SJSA1 (cell line): ENCODE measurements around the gene HERPUD1. TPM values are rescaled to one million over a fixed set of nuclear protein-coding genes. Genes with fewer than 3 reads are reported as not detected.
A peak's percentile ranks its signal among the peaks of the same experiment; 100 is the strongest.

Source experiments
- DNase-seq, 2 experiments: peaks; one replicate each; pipeline ENCODE4 v3.0.0-alpha.2; 2015 to 2020; ENCODE audit warnings: low spot score in 2 of 2, low read depth in 1 of 2
- H3K27ac ChIP-seq: fragments of 250-450 bp; sonication (Bioruptor Pico); 2 replicates; pipeline ENCODE4 v1.5.1; 2020; ENCODE audit warnings: mild to moderate bottlenecking, moderate library complexity
- H3K27me3 ChIP-seq: fragments of 250-450 bp; sonication (Bioruptor Pico); replicated peaks from 2 replicates; pipeline ENCODE4 v1.5.1; 2020; ENCODE audit warnings: mild to moderate bottlenecking, moderate library complexity
- H3K36me3 ChIP-seq: fragments of 250-450 bp; sonication (Bioruptor Pico); 2 replicates; pipeline ENCODE4 v1.5.1; 2020; ENCODE audit warnings: mild to moderate bottlenecking
- H3K4me1 ChIP-seq: fragments of 250-450 bp; sonication (Bioruptor Pico); replicated peaks from 2 replicates; pipeline ENCODE4 v1.6.1; 2021; ENCODE audit warnings: mild to moderate bottlenecking
- H3K4me3 ChIP-seq: fragments of 250-450 bp; sonication (Bioruptor Pico); 2 replicates; pipeline ENCODE4 v1.5.1; 2020; ENCODE audit warnings: mild to moderate bottlenecking
- H3K9me3 ChIP-seq: fragments of 250-450 bp; sonication (Bioruptor Pico); replicated peaks from 2 replicates; pipeline ENCODE4 v1.5.1; 2020; ENCODE audit warnings: mild to moderate bottlenecking
- total RNA-seq: library from RNA; depleted of rRNA; stranded (reverse); fragments of >200 nt; shearing (Covaris generic); gene quantifications from 2 replicates; pipeline ENCODE4 v1.2.3, GENCODE V29; 2014

HERPUD1 gene
- total RNA-seq, 1 experiment from 2014 or later = 42.4 TPM

DNA sequence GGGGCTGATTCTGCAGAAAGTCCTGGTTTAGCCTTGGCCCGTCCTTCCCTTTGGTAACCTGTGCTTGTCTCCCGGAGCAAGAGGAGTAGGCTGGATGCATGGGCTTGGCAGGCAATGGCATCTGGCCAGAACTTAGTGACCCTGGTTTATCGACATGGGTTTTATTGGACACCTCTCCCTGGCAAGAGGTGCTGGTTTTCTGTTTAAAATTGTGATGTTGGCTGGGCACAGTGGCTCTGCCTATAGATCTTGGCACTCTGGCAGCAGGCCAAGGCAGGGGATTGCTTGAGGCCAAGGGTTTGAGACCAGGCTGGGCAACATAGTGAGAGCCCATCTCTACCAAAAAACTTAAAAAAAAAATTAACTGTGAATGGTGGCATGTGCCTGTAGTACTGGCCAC is 35.7 kb upstream of the HERPUD1 start:
- Histone ChIP-seq H3K27ac (no peak overlapping the region), H3K4me1 (no peaks in the 10 kb centered on the region), H3K36me3 (no peaks in the 10 kb centered on the region), H3K27me3 (no peaks in the 10 kb centered on the region), H3K4me3 (no peak overlapping the region), H3K9me3 (no peaks in the 10 kb centered on the region)
- no peak for DNase-seq

DNA sequence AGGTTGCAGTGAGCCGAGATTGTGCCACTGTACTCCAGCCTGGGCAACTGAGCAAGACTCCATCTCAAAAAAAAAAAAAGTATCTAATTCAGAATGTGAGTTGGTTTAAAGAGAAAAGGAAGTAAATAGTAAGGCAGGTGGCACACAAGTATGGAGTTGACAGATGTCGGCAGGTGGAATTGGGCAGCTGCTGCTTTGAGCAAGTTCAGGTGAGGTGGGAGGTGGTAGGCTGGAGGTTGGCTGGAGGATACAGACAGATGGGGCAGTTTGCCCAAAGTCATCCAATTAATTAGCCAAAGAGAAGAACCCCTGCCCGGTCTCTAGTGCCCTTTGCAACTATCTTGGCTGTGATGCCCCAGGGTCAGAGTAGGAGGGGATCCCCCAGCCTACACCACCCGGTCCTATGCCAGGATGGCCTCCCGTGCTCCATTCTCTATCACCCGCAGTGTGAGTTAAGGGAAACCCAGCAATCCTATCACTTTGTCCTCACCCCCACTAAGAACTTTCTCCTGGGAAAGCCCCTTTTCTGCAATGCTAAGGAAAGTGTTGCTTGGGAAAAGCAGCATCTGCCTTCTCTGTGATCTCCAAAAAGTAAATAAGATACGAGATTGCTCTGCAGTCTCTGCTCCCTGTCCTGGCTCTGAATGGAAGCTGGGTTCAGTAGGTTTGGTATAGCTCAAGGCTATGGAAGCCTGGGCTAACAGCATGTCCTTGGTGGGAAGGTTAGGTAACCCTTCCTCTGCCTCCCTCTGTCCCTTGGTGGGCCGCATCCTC is 34.7 kb upstream of the HERPUD1 start:
- Histone ChIP-seq H3K4me1 (no peaks in the 10 kb centered on the region), H3K27me3 (no peaks in the 10 kb centered on the region), H3K9me3 (no peaks in the 10 kb centered on the region), H3K27ac (no peak overlapping the region), H3K36me3 (no peaks in the 10 kb centered on the region), H3K4me3 (no peak overlapping the region)
- DNase-seq = no peak

DNA sequence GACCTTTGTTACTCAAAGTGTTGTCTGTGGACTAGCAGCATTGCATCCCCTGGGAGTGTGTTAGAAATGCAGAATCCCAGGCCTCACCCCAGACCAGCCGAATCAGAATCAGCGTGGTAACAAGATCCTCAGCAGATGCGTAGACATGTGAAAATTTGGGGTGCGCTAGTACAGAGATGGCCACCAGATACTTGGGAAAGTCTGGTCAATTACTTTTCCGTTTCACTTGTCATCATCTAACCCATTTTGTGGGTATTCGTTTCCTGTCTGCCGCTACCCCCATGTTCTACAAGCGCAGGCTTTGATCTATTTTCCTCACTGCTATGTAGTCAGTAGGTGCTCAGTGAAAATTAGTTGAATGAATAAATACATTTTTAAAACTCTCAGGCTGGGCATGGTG is 33.1 kb upstream of the HERPUD1 start:
- Histone ChIP-seq H3K27me3 (no peaks in the 10 kb centered on the region), H3K4me3 (no peak overlapping the region), H3K27ac (no peak overlapping the region), H3K4me1 (no peaks in the 10 kb centered on the region), H3K36me3 (no peaks in the 10 kb centered on the region), H3K9me3 (no peaks in the 10 kb centered on the region)
- DNase-seq = no peak

DNA sequence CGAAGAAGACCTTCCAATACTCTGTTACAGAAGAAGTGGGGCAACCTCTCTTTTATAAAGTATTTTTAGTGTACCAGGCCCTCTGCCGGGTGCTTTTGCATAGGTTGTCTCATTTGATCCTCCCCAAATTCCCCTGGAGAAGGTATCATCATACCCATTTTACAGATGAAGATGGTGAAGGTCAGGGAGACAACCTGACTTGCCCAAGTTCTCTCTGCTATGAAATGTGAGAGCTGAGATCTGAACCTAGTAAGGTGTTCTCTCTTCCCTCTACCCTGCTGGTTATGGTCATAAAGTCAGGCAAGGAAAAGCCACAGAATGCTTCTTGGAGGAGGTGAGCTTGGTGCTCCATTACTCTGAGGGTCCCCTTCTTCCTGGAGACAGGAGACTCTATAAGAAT is 28.1 kb upstream of the HERPUD1 start:
- no peaks in the 10 kb centered on the region for H3K36me3 ChIP-seq
- H3K4me1 ChIP-seq = peaks cover 3% of the 10 kb centered on the region; the same call in 1 of the 2 replicates
- H3K27ac ChIP-seq = no peak overlapping the region
- no peaks in the 10 kb centered on the region for H3K27me3 ChIP-seq
- H3K9me3 ChIP-seq = no peaks in the 10 kb centered on the region
- H3K4me3 ChIP-seq = no peak overlapping the region
- no peak for DNase-seq

DNA sequence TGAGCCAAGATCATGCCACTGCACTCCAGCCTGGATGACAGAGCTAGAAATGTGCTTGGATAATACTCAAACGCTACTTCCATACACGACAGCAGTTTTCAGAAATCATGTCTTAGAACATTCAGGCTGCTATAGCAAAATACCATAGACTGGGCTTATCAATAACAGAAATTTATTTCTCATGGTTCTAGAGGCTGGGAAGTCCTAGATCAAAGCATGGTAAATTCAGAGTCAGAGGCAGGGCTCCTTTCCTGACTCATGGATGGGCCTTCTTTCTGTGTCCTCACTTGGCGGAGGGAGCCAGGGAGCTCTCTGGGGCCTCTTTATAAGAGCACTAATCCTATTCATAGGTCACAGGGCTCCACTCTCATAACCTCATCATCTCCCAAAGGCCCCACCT is 24.5 kb upstream of the HERPUD1 start:
- Histone ChIP-seq H3K9me3 (no peaks in the 10 kb centered on the region), H3K4me3 (no peak overlapping the region), H3K36me3 (no peaks in the 10 kb centered on the region), H3K27me3 (no peaks in the 10 kb centered on the region), H3K4me1 (peaks cover 31% of the 10 kb centered on the region), H3K27ac (no peak overlapping the region)
- DNase-seq = no peak

DNA sequence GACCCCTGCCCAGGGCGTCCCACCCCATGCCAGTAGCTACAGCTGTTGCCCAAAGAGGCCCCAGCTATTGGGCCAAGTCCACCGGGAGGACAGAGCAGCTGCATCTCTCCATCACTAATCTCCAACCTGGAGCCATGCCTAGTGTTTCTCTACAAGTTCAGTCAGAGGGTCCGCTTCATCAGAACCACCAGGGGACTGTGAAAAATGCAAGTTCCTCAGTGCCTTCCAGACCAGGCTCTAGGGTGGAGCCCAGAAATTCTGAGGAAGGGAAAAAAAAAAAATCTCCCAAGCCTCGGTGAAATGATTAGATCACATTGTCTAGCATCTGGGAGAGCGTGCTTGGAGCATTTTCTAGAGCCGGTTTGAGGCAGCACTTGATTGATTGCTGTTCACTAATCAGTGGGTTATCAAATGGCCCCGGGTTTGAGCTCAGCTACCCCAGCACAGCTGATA is 22.4 kb upstream of the HERPUD1 start:
- Histone ChIP-seq H3K27ac (peak overlapping the region; percentile 84), H3K4me3 (no peak overlapping the region), H3K27me3 (no peaks in the 10 kb centered on the region), H3K4me1 (peaks cover 38% of the 10 kb centered on the region), H3K36me3 (no peaks in the 10 kb centered on the region), H3K9me3 (no peaks in the 10 kb centered on the region)
- no peak for DNase-seq

DNA sequence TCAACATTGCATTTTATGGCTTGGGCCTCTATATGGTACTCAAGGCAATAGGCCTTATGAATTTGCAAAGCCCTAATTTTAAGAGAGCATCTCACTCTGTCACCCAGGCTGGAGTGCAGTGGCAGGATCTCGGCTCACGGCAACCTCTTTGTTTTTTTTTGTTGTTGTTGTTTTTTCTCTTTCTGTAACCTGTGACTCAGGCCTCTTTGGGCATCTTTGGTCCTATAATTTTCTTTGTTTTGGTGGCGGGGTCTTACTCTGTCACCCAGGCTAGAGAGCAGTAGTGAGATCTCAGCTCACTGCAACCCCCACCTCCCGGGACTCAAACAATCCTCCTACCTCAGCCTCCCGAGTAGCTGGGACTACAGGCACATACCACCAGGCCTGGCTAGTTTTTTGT is 21.8 kb upstream of the HERPUD1 start:
- DNase-seq = peak in 1 of 2 experiments; percentile 11

DNA sequence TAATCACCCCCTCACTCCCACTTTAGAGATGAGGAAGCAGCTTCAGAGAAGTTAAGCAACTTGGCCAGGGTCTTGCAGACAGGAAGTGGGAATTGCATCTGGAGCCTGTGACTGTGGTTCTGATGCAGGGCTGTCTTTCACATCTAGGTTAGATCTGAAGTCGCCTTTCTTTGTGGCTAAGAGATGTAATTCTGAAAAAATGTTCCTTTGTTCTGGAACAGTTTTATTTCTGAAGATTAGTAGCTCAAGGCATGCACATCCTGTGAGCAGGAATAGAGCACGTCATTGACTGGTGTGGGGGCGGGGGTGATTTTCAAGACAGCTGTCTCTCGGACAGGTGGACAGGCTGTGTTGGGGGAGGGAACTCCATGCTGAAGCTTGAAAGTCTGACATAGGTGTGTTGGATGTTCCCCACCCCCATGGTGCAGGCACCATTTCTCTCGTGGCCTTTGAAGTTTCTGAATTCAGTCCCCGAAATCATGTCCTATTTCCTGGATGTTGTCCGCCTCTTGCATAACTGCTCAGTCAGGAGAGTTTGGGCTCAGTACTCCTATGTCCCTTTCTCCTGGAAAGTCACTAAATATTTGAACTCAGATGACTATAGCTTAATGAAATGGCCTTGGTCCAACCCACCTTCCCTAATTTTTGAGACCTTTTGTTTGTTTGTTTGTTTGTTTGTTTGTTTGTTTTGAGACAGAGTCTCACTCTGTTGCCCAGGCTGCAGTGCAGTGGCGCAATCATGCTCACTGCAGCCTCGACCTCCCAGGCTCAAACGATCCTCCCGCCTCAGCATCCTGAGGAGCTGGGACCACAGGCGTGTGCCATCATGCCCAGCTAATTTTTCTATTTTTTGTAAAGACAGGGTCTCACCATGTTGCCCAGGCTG is 21.0 kb upstream of the HERPUD1 start:
- Histone ChIP-seq H3K27ac (peak overlapping the region; percentile 84), H3K36me3 (no peaks in the 10 kb centered on the region), H3K4me1 (peaks cover 48% of the 10 kb centered on the region)

More for the DNA sequence above, 21.8 kb upstream of the HERPUD1 start:
- H3K27ac ChIP-seq = peak overlapping the region; percentile 84
- H3K4me1 ChIP-seq = peaks cover 40% of the 10 kb centered on the region
- H3K36me3 ChIP-seq = no peaks in the 10 kb centered on the region
- H3K27me3 ChIP-seq = no peaks in the 10 kb centered on the region
- no peaks in the 10 kb centered on the region for H3K9me3 ChIP-seq
- no peak overlapping the region for H3K4me3 ChIP-seq

DNA sequence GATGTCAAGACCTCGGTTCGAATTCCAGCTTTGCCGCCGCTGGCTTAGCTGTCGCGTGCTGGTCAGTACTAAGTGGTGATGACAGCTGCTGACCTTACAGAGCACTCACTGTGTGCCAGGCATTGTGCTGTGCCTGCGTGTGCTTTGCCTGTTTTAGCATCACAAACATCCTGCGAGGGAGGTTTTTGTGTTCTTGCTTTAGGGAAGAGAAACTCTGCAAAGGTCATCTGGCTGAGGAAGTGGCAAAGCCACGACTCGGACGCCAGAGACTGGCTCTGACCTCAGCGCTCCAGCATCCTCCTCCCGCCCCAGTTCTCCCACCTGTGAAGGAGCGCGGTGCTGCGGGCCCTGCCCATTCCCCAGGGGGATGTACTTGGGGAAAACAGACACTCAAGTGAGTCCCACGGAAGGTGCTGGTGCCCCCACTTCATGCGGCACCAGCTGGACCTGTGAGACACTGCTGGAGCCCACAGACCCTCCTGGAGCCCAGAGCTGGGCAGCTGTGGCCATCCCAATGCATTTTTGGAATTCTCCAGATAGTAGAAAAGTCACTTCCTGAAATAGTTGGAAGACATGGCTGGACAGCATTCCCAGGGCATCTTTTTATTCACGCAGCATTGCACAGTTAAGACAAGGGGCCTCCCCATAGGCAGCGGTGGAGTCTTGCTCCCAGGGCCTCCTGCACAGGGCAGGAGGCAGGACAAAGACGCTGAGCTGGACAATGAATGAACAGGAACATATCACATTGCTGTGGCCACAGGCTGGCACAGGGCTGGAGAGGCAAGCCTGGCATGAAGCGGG is 20.0 kb upstream of the HERPUD1 start:
- H3K36me3 ChIP-seq = no peaks in the 10 kb centered on the region
- peak in 1 of 2 experiments; percentile 50 for DNase-seq
- H3K9me3 ChIP-seq = no peaks in the 10 kb centered on the region
- peak overlapping the region; percentile 27; the same call in 1 of the 2 replicates for H3K27ac ChIP-seq
- H3K4me1 ChIP-seq = peaks cover 51% of the 10 kb centered on the region
- H3K4me3 ChIP-seq = no peak overlapping the region
- no peaks in the 10 kb centered on the region for H3K27me3 ChIP-seq

More for the DNA sequence above, 21.0 kb upstream of the HERPUD1 start:
- no peak overlapping the region for H3K4me3 ChIP-seq
- H3K27me3 ChIP-seq = no peaks in the 10 kb centered on the region
- DNase-seq = peak; percentile 59 to 62
- H3K9me3 ChIP-seq = no peaks in the 10 kb centered on the region

DNA sequence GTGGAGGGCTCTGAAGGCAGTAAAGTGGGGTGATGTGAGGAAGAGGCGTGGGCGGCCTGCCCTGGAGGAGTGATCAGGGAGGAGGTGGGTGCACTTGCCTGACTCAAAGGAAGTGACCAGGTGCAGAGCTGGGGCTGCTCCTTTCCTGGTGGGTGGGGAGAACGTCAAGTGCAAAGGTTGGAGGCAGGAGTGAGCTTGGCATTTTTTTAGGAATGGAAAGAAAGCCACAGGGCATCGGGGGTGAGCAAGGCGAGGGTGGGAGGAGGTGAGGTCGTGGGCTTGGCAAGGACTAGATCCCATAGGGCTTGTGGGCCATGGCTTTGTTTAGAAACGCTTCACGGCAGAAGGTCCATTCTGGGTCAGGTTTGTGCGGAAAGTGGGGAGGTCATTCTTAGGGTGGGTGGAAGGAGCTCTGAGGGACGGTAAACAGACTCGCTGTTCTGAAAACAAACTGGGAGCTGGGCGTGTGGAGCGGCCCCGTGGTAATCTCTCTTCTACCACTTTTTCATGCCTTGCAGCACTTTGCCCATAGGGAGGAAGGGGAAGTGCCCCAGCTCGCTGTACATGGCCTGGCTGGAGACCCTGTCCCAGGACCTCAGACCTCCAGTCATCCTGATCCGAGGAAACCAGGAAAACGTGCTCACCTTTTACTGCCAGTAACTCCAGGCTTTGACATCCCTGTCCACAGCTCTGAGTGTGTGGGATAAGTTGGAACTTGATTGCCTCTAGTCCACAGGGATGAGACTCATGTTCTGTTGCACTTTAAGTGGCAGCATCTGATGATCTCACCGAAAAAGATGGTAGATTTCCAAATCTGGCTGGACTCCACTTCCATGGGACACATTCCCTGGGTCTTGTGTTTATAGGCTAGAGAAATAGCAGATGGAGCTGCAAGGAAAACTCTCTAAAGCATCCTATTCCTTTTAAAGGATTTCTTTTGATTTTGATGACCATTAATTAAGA is 18.9 kb upstream of the HERPUD1 start:
- Histone ChIP-seq H3K4me1 (peaks cover 51% of the 10 kb centered on the region), H3K9me3 (no peaks in the 10 kb centered on the region), H3K27me3 (no peaks in the 10 kb centered on the region), H3K4me3 (no peak overlapping the region), H3K27ac (no peak overlapping the region), H3K36me3 (no peaks in the 10 kb centered on the region)
- DNase-seq = no peak

DNA sequence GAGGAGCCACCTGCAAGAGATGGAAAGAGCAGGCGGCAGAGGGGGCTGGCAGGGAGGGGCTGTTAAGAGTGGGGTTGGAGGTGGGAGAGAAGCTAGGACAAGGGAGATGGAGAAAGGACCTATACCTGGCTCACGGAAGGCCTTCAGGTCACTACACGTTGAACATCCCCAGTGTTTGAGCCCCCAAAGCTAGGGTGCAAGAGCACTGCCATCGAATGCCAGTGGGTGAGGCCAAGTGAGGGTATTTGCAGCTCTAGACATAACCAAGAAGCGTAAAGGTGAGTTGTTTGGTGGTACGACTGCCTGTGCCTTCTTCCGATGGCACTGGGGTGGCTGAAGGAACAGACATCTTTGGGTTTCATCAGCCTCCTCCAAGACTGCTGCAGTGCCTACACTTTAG is 17.0 kb upstream of the HERPUD1 start:
- DNase-seq = no peak
- H3K4me3 ChIP-seq = no peak overlapping the region
- H3K27me3 ChIP-seq = no peaks in the 10 kb centered on the region
- H3K9me3 ChIP-seq = no peaks in the 10 kb centered on the region
- no peak overlapping the region for H3K27ac ChIP-seq
- peaks cover 46% of the 10 kb centered on the region for H3K4me1 ChIP-seq
- H3K36me3 ChIP-seq = no peaks in the 10 kb centered on the region

DNA sequence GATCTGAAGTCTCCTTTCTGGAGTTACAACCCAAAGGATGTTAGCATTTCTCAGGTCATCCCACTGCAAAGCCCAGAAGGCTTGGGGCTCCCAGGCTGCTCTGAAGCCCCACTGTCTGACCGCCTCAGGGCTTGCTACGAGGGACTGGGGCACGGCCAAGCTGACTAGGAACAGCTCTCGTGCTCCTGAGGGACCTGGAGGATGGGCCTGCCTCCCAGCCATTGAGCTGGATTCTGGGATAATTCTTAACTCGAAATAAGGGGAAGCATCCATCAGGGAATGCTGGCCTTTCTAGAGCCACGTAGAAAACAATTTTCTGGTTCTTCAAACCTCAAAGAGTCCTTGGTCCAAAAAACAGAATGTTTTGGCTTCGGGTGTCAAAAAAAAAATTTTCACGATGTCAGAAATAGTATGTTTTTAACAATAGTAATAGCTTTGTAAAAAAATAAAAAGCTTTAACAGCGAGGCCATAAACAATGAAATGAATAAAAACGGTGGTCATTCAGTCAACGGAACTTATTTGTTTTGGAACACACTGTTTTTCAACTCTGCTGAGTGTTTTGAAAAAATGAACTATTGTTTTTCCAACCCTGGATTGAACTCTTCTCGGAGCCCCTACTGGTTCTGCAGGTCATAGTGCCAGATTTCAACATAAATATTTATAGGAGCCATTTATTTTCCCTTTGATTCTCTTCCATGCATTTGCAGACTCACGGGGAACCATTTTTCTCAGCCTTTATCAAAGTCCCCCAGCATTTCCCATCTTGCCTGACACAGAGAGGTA is 16.4 kb upstream of the HERPUD1 start:
- DNase-seq = peak in 1 of 2 experiments; percentile 24
- H3K27me3 ChIP-seq = no peaks in the 10 kb centered on the region
- H3K4me3 ChIP-seq = no peak overlapping the region
- H3K27ac ChIP-seq = no peak overlapping the region
- H3K9me3 ChIP-seq = no peaks in the 10 kb centered on the region
- no peaks in the 10 kb centered on the region for H3K36me3 ChIP-seq
- peaks cover 39% of the 10 kb centered on the region for H3K4me1 ChIP-seq
